ENCODE measurements around the gene UGT2B7.
"Not testable (repeated sequence)": the region's sequence is repeated elsewhere in the genome, so short reads cannot be mapped to it uniquely, and the experiment has no call there.

The UGT2B7 gene

DNA sequence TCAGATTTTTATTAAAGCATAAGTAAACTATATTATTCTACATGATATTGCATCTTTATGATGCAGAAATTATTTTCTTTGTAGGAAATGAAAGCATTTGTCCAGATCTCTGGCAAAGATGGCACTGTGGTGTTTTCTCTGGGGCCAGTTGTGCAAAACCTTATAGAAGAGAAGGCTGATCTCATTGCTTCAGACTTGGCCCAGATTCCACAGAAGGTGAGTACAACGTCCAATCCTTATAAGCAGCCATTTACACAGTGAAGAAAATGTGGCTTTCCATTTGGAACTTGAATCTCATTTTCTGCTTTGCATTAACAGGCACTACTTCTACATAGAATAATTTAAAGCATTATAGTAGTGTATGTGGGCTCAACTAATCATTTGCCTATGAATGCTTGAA lies 6.9 kb upstream of the UGT2B7 start:
- DNase-seq, result no peak

DNA sequence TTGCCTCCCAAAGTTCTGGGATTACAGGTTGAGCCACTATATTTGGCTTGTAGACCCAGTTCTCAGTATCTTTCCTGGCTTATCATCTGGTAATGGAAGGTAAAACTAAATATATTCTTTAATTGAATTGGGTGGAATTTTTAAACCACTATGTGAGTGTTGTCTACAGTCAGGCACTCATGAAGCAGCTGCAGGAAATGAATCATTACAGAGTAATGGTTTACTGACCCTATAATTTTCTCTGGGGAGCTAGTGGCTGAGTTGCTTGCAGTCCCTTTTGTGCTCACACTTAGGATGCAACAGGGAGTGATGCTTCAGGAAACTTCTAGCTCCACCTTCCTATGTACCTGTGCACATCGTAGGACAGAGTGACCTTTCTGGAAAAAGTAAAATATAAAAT lies 4.1 kb upstream of the UGT2B7 start:
- DNase-seq, result no peak

GRCh38 chr4:69092980-69093568 lies 3.2 kb upstream of the UGT2B7 start:
- no peak for DNase-seq

DNA sequence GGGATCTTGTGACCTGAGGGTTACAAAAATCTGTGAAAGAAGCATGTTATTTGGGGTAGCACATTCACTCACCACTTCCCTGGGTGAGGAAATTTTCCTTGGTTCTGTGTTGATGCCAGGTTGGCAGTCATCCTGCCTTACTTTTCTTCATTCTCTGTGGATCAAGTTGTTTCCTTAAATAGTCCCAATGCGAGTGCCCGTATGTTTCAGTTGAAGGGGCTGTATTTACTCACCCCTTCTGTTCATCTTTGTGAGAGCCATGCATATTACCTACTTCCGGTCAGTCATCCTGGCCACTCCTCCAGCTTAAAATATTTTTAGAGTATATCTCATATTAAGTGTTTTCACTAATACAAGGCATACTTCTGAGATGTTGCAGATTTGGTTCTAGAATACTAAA lies 2.6 kb upstream of the UGT2B7 start:
- no peak for DNase-seq

DNA sequence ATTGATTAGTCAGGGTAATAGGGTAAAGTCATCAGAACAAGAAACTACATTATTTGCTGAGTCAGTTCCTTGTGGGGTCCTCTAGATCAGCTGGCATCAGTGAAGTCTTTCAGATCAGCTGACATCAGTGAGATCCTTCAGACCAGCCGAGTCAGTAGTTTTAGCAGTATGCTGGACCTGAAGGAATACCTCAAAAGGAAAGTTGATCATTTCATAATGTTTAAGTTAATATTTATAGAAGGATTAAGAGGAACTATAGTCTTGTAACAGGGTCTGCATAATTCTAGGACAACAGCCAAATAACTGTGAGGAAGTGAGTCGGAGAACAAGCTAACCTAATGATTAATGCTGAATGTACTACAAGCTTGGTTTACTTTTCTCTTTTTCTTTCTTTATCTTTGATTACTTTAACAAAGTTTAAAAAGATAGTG lies 958 bp upstream of the UGT2B7 start:
- DNase-seq, result no peak

DNA sequence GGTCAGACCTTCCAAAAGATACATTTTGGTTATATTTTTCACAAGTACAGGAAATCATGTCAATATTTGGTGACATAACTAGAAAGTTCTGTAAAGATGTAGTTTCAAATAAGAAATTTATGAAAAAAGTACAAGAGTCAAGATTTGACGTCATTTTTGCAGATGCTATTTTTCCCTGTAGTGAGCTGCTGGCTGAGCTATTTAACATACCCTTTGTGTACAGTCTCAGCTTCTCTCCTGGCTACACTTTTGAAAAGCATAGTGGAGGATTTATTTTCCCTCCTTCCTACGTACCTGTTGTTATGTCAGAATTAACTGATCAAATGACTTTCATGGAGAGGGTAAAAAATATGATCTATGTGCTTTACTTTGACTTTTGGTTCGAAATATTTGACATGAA lies 536 bp downstream of the UGT2B7 start:
- no peak for DNase-seq

- no peak for DNase-seq
These were observed 2.2 kb downstream of the UGT2B7 start for GRCh38 chr4:69098470-69098869.

- DNase-seq, result no peak
These were observed 3.6 kb downstream of the UGT2B7 start for GRCh38 chr4:69099910-69100309.

GRCh38 chr4:69102668-69103067 lies 6.4 kb downstream of the UGT2B7 start:
- DNase-seq, result not testable (repeated sequence)

DNA sequence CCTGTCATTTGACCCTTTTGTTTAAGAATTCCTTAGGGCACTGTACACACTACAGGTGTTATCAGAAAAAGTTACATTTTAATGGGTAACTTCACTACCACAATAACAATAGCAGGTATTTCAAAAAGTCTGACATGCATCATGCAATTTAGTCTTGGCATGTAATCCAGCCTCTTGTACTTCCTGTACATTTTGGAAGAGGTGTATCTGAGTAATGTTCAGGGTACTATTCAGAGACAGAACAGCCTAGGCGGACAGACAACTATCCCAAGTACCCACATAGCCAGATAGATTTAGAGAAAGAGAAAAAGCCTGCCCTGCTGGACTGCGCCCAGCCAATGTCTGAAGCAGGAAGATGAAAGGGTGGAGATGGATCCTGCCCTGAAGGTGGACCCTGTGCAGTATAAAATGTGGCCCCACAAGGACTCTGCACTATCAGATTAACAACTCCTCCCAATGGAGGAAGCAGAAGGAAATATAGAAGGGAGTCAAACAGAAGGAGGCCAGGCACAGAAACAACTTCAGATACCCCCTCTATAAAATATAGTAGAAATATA lies 8.5 kb downstream of the UGT2B7 start:
- no peak for DNase-seq

DNA sequence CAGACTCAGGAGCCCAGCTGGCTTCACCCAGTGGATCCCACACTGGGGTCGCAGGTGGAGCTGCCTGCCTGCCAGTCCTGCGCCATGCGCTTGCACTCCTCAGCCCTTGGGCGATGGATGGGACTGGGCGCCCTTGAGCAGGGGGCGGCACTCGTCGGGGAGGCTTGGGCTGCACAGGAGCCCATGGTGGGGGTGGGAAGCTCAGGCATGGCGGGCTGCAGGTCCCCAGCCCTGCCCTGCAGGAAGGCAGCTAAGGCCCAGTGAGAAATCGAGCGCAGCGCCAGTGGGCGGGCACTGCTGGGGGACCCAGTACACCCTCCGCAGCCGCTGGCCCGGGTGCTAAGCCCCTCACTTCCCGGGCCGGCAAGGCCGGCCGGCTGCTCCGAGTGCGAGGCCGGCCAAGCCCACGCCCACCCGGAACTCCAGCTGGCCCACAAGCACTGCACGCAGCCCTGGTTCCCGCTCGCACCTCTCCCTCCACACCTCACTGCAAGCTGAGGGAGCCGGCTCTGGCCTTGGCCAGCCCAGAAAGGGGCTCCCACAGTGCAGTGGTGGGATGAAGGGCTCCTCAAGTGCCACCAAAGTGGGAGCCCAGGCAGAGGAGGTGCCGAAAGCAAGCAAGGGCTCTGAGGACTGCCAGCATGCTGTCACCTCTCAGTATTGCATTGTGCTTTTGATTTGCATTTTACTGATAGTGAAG lies 19.0 kb downstream of the UGT2B7 start:
- DNase-seq, result not testable (repeated sequence)

GRCh38 chr4:69115851-69116213 lies 19.6 kb downstream of the UGT2B7 start:
- DNase-seq, result no peak

- DNase-seq, result no peak
These were observed 20.5 kb downstream of the UGT2B7 start for GRCh38 chr4:69116645-69117321.

DNA sequence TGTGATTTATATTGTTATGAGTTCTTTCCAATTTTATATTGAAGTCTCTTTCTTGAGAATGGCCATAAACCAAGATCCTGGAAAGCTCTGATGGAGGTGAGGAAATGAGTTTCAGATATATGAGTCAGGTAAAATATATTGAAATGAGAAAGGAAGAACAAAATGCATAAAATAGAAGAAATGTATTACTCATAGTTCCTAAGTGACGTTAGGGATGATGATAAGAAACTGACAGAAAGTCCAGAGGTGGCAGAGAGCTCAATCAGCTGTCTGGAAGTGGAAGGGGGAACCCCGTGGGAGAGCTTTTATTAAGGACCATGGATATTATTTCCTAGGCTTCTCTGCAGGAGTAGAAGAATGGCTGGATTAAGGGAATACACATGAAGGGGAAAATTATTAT lies 24.6 kb downstream of the UGT2B7 start:
- DNase-seq, result no peak

GRCh38 chr4:69122476-69122875 lies 26.2 kb downstream of the UGT2B7 start:
- DNase-seq, result no peak

DNA sequence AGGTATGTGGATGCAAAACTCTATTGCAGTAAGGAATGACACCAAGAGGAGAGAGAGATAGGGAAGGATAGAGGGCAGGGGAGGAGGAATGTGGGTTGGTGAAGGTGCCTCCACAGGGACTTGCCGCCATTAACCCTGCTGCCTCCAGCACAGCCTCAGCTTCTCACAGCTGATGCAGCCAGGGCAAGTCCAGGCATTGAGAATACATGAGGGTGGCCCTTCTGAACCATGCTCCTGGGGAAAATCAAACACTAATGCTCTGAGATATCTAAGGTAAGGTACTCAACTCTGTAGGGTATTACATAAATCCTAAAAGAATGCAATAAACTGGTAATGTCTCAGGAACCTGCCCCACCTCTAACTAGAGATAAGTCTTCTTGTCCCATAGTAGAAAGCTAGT lies 28.7 kb downstream of the UGT2B7 start:
- no peak for DNase-seq

- no peak for DNase-seq
These were observed 29.8 kb downstream of the UGT2B7 start for GRCh38 chr4:69126024-69126423.

GRCh38 chr4:69133993-69134392 lies 37.7 kb downstream of the UGT2B7 start:
- DNase-seq, result no peak

DNA sequence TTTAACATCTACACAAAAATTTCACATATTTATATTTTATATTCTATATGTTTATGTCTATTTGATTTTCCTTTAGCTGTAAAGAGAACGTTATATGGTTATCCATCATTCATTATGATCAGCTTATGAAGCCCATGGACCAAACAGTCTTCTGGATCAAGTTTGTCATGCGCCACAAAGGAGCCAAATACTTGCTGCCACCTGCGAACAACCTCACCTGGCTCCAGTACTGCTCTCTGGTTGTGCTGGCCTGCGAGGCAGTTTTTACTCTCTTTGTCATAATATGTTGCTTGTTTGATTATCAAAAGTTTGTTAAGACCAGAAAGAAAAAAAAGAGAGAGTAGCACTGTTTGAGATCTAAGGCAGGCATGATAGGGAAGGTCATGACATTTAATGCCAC lies 38.2 kb downstream of the UGT2B7 start:
- no peak for DNase-seq

DNA sequence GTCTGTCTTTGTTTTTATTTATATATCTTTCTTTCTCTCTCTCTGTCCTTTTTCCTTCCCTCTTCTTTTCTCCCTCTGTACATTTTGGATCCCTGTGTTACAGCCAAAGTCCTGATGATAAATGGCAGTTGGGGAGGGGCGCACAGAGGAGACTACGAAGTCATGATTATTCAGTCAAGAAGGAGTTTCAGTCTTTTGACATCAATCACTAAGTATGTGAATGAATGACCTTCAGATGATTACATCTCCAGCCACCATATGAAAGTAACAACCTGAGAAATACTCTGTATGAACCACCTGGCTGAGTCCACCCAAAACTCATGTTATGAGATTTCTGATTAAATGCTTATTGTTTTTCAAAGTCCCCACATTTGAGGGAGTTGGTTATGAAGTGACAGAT lies 45.0 kb downstream of the UGT2B7 start:
- DNase-seq, result no peak

DNA sequence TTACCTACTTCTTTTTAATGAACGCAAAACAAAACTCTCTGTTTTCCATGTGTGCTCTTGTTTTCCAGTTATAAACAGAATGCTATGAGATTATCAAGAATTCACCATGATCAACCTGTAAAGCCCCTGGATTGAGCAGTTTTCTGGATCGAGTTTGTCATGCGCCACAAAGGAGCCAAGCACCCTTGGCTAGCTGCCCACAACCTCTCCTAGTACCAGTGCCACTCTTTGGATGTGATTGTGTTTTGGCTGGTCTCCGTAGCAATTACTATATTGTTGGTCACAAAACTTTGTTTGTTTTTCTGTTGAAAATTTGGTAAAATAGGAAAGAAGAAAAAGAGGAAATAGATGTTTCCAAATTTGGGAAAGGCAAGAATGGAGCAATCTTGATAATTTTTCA lies 51.1 kb downstream of the UGT2B7 start:
- DNase-seq, result no peak

DNA sequence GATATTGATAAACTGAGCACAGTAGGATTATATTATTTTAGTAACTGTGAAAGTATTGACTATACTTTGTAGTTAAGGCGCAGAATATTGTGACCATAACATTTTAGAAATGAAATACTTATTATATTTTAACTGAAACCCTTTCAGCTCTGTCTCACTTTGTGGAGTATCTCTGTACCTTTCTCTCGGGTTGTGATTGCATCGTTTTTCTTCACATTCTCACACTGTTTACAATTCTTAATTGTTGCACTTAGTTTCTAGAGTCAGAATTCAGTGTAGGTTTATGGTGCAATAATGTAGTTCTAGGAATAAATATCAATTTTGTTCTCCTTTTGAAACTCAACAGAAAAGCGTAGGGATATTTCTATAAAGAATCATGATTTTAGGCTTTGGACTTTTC lies 57.7 kb downstream of the UGT2B7 start:
- DNase-seq, result no peak

DNA sequence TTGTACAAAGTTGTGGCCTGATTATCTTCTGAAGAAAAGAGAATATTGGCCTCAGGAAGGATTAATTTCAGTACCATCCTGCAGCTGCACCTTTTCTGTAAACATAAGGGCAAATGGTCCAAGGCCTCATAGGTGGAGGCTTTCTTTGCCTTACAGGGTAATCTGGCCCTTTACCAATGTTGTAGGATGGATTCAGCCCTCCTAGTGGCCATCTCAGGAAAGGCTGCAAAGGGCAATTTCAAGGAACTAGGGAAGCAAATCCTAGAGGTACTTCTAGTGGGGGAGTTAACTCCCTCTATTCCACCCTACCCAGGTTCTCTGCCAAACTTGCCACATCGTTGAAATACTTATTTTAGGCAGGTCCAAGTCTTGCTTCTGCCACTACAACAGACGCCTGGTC lies 60.6 kb downstream of the UGT2B7 start:
- DNase-seq, result no peak

All from NCI-H1048 (cell line).